ENCODE measurements around the gene WEE1. TPM values are rescaled to one million over a fixed set of nuclear protein-coding genes. Genes with fewer than 3 reads are reported as not detected.
A peak's percentile ranks its signal among the peaks of the same experiment; 100 is the strongest.

The WEE1 gene
- total RNA-seq, 1 donor from 2014 or later: 10.9 TPM

DNA sequence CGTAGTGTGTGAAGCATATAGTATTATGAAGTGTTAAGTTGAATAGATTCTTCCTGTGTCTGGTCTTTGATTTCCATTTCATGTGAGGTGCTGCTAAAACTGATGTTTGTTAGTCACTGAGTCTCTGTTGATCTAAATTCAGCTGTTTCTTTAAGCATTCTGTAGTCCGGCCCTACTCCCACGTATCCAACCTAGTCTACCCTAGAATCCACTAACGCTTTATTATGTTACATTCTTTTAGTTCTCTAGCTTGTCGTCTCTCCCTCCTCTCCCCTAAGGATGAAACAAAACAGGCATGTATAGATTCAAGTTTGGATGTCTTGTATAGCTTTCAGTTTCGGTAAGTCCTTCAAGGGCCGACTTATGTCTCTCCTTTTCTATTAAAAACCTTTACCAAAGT lies 4.1 kb downstream of the WEE1 start:
- no peak for ATAC-seq
- Histone ChIP-seq H3K27me3 (no peaks in the 10 kb centered on the region), H3K4me1 (no peaks in the 10 kb centered on the region), H3K4me3 (peak overlapping the region; percentile 77), H3K27ac (peak overlapping the region; percentile 44), H3K36me3 (peaks cover 13% of the 10 kb centered on the region), H3K9me3 (no peaks in the 10 kb centered on the region)
- DNase-seq: no peak
- TF ChIP-seq, protein P1, sequence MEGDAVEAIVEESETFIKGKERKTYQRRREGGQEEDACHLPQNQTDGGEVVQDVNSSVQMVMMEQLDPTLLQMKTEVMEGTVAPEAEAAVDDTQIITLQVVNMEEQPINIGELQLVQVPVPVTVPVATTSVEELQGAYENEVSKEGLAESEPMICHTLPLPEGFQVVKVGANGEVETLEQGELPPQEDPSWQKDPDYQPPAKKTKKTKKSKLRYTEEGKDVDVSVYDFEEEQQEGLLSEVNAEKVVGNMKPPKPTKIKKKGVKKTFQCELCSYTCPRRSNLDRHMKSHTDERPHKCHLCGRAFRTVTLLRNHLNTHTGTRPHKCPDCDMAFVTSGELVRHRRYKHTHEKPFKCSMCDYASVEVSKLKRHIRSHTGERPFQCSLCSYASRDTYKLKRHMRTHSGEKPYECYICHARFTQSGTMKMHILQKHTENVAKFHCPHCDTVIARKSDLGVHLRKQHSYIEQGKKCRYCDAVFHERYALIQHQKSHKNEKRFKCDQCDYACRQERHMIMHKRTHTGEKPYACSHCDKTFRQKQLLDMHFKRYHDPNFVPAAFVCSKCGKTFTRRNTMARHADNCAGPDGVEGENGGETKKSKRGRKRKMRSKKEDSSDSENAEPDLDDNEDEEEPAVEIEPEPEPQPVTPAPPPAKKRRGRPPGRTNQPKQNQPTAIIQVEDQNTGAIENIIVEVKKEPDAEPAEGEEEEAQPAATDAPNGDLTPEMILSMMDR (IDR thresholded peaks at IDR 0.05): no peak
- intact Hi-C loops (cut with DNase I): no loop called here

DNA sequence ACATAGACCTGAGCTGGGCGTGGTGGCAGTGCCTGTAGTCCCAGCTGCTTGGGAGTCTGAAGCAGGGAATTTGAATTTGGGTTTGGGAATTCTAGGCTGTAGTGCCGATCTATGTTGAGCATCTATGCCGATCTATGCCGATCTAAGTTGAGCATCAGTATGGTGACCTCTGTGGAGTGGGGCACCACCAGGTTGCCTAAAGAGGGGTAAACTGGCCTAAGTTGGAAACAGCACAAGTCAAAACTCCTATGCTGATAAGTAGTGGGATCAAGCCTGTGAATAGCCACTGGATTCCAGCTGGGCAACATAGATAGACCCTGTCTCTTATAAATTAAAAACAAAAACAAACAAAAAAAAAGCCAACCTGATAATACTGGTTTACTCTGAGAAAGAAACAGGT lies 7.4 kb downstream of the WEE1 start:
- no peaks in the 10 kb centered on the region for H3K9me3 ChIP-seq
- TF ChIP-seq, protein P1 (IDR thresholded peaks at IDR 0.05): no peak
- H3K4me1 ChIP-seq: no peaks in the 10 kb centered on the region
- DNase-seq: no peak
- no peak overlapping the region for H3K27ac ChIP-seq
- H3K27me3 ChIP-seq: no peaks in the 10 kb centered on the region
- no peak overlapping the region for H3K4me3 ChIP-seq
- H3K36me3 ChIP-seq: peaks cover 33% of the 10 kb centered on the region
- intact Hi-C loops (cut with DNase I): no loop called here
- no peak for ATAC-seq

DNA sequence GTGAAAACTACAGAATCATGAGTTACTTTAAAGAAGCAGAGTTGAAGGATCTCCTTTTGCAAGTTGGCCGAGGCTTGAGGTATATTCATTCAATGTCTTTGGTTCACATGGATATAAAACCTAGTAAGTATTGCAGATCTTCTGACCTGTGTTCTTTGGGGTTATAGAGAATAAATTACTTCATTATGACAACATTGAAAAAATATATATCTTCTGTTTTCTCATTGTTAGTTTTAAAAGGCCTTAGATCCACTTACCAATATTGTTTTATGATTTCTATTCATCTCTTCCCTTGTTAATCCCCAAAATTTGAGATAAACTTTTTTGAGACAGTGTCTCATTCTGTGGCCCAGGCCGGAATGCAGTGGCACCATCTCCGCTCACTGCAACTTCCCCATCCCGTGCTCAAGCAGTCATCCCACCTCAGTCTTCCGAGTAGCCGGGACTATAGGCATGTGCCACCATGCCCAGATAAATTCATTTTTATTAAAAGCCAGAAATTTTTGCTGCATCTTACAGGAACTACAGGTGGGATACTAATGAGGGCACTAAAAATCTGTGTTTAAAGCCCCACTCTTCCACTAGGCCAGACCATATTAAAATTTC lies 8.2 kb downstream of the WEE1 start:
- intact Hi-C loops (cut with DNase I): no loop called here
- TF ChIP-seq, protein P1 (IDR thresholded peaks at IDR 0.05): no peak
- Histone ChIP-seq H3K4me3 (no peak overlapping the region), H3K27ac (no peak overlapping the region), H3K9me3 (no peaks in the 10 kb centered on the region), H3K27me3 (no peaks in the 10 kb centered on the region), H3K4me1 (no peaks in the 10 kb centered on the region), H3K36me3 (peaks cover 41% of the 10 kb centered on the region)
- ATAC-seq: no peak
- no peak for DNase-seq

DNA sequence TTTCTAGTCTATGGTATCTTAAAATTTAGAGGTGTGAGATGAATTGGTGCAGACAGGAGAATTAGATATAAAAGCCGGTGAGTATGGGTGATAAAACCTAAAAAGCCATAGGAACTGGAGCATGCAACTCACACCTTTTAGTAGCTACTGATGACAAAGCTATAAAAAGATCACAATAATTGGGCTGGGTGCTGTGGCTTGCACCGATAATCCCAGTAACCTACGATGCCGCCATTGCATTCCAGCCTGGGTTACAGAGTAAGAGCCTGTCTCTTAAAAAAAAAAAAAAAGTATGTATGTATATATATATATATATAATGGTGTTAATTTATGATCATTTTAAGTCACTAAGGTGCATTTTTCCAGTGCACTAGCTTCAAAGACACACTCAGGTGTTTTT lies 17.2 kb downstream of the WEE1 start:
- intact Hi-C loops (cut with DNase I): no loop called here
- no peak for DNase-seq
- Histone ChIP-seq H3K27ac (no peak overlapping the region), H3K9me3 (no peaks in the 10 kb centered on the region), H3K4me3 (no peak overlapping the region), H3K27me3 (no peaks in the 10 kb centered on the region), H3K4me1 (no peaks in the 10 kb centered on the region), H3K36me3 (peaks cover 42% of the 10 kb centered on the region)
- TF ChIP-seq, protein P1 (IDR thresholded peaks at IDR 0.05): no peak
- no peak for ATAC-seq

DNA sequence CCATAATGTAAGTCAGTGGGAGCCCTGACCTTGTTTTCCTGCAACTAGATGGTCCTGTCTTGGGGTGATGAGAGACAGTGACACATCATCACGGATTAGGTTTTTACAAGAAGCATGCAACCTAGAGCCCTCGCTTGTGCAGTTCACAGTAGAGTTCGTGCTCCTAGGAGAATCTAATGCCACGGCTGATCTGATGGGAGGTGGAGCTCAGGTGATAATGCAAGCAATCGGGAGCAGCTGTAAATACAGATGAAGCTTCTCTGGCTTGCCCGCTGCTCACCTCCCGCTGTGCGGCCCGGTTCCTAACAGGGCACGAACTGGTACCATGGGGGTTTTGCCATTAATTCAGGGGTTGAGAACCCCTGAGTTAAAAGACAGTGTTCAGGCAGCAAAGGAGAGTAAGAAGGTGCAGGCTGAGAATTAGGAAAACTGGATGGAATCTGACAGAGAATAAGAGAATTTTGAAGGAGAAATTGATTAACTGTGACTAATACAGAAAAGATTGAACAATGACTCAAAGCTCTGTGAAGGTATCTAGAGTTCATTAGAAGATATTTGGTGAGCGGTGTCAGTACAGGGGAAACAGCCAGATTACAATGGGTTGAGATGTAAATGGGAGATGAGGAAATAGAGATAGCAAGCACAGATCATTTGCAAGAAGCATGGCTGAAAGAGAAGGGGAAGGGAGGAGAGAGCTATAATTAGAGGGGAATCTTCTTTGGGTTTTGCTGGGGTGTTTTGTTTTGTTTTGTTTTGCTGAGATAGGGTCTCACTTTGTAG lies 21.0 kb downstream of the WEE1 start:
- H3K4me3 ChIP-seq: no peak overlapping the region
- no peak overlapping the region for H3K27ac ChIP-seq
- peaks cover 6% of the 10 kb centered on the region for H3K36me3 ChIP-seq
- ATAC-seq: no peak
- no peaks in the 10 kb centered on the region for H3K4me1 ChIP-seq
- no peaks in the 10 kb centered on the region for H3K27me3 ChIP-seq
- intact Hi-C loops (cut with DNase I): no loop called here
- DNase-seq: no peak
- TF ChIP-seq, protein P1 (IDR thresholded peaks at IDR 0.05): no peak
- no peaks in the 10 kb centered on the region for H3K9me3 ChIP-seq
